ENCODE measurements around the gene CAMK1G. TPM values are rescaled to one million over a fixed set of nuclear protein-coding genes. Genes with fewer than 3 reads are reported as not detected.

The CAMK1G gene
- total RNA-seq, 4 donors from 2014 or later, result 0.21 to 4.9 TPM; not detected in 2

- no peaks in the 10 kb centered on the region for H3K9me3 ChIP-seq
- peaks cover 0 to 7% (median 6%) of the 10 kb centered on the region in 4 donors for H3K4me1 ChIP-seq
- no peak overlapping the region for H3K4me3 ChIP-seq
- H3K36me3 ChIP-seq, result no peaks in the 10 kb centered on the region
- H3K27me3 ChIP-seq, result no peaks in the 10 kb centered on the region
- WGBS, 2 donors, result 65 to 95% methylated on average over 5 of the region's 5 CpGs
- no peak for TF ChIP-seq POLR2A (IDR thresholded peaks at IDR 0.05)
- no peak for TF ChIP-seq EP300 (IDR thresholded peaks at IDR 0.05)
- TF ChIP-seq, protein P1, sequence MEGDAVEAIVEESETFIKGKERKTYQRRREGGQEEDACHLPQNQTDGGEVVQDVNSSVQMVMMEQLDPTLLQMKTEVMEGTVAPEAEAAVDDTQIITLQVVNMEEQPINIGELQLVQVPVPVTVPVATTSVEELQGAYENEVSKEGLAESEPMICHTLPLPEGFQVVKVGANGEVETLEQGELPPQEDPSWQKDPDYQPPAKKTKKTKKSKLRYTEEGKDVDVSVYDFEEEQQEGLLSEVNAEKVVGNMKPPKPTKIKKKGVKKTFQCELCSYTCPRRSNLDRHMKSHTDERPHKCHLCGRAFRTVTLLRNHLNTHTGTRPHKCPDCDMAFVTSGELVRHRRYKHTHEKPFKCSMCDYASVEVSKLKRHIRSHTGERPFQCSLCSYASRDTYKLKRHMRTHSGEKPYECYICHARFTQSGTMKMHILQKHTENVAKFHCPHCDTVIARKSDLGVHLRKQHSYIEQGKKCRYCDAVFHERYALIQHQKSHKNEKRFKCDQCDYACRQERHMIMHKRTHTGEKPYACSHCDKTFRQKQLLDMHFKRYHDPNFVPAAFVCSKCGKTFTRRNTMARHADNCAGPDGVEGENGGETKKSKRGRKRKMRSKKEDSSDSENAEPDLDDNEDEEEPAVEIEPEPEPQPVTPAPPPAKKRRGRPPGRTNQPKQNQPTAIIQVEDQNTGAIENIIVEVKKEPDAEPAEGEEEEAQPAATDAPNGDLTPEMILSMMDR (IDR thresholded peaks at IDR 0.05), result no peak
- no peak overlapping the region for H3K27ac ChIP-seq
- no peak for DNase-seq (ENCODE audit: low spot score in 2 of 2)
Measured at GRCh38 chr1:209657918-209658317, 74.4 kb downstream of the CAMK1G start.

DNA sequence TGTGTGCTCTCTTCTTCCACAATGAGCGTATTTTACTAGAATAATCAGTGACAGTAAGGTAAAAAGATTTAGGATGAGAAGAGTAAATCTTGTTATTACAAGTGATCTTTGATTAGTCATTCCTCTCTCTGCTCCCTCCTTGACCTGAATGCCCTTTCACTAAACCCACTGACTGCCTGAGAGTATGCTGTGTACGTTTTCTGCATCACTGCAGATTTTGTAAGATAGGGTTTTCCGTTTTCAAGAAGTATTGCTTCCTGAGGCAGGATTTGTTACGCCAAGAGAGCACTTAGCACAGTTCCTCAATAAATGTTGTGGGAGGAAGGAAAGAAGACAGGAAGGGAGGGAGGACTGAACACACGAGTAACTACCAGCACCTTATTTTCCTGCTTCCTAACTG is 76.4 kb downstream of the CAMK1G start:
- no peak overlapping the region for H3K27ac ChIP-seq
- H3K36me3 ChIP-seq, result no peaks in the 10 kb centered on the region
- DNase-seq (ENCODE audit: low spot score in 2 of 2), result no peak
- TF ChIP-seq POLR2A (IDR thresholded peaks at IDR 0.05) (no peak), EP300 (IDR thresholded peaks at IDR 0.05) (peak in 1 of 2 donors; percentile 35)
- TF ChIP-seq, protein P1 (IDR thresholded peaks at IDR 0.05), result no peak
- 42 to 53% methylated on average over 5 of the region's 5 CpGs for WGBS, 2 donors
- no peaks in the 10 kb centered on the region for H3K27me3 ChIP-seq
- H3K4me1 ChIP-seq, result no peaks in the 10 kb centered on the region
- no peak overlapping the region for H3K4me3 ChIP-seq
- H3K9me3 ChIP-seq, result no peaks in the 10 kb centered on the region

- TF ChIP-seq POLR2A (IDR thresholded peaks at IDR 0.05), result no peak
- TF ChIP-seq, protein P1 (IDR thresholded peaks at IDR 0.05), result no peak
- no peak for TF ChIP-seq EP300 (IDR thresholded peaks at IDR 0.05)
Measured at GRCh38 chr1:209661071-209661470, 77.6 kb downstream of the CAMK1G start.

GRCh38 chr1:209662879-209663327 is 79.4 kb downstream of the CAMK1G start:
- Histone ChIP-seq H3K4me1 (no peaks in the 10 kb centered on the region), H3K27ac (no peak overlapping the region), H3K9me3 (no peaks in the 10 kb centered on the region), H3K27me3 (no peaks in the 10 kb centered on the region), H3K36me3 (no peaks in the 10 kb centered on the region), H3K4me3 (no peak overlapping the region)
- no peak for DNase-seq (ENCODE audit: low spot score in 2 of 2)
- WGBS, 2 donors, result 89 to 92% methylated on average over 3 of the region's 3 CpGs
- TF ChIP-seq, protein P1 (IDR thresholded peaks at IDR 0.05), result no peak
- TF ChIP-seq POLR2A (IDR thresholded peaks at IDR 0.05), result no peak
- no peak for TF ChIP-seq EP300 (IDR thresholded peaks at IDR 0.05)

More at GRCh38 chr1:209661071-209661470, 77.6 kb downstream of the CAMK1G start:
- WGBS, 2 donors, result 56 to 60% methylated on average over 1 of the region's 1 CpG
- H3K27me3 ChIP-seq, result no peaks in the 10 kb centered on the region
- no peaks in the 10 kb centered on the region for H3K36me3 ChIP-seq
- no peak overlapping the region for H3K4me3 ChIP-seq
- DNase-seq (ENCODE audit: low spot score in 2 of 2), result no peak
- H3K4me1 ChIP-seq, result no peaks in the 10 kb centered on the region
- H3K27ac ChIP-seq, result no peak overlapping the region
- H3K9me3 ChIP-seq, result no peaks in the 10 kb centered on the region

Other genes with a start within 250 kb of the CAMK1G start
- gene LAMB3, start 68.7 kb downstream of the CAMK1G start, total RNA-seq, result 10 to 100 TPM in 1 of 4 donors, 1 to 10 TPM in 3; 2.5 to 22.8 (median 4.2) TPM
- gene G0S2, start 91.7 kb downstream of the CAMK1G start, total RNA-seq, result 1,000 to 10,000 TPM in 1 of 4 donors, 100 to 1,000 TPM in 2, 10 to 100 TPM in 1; 60.8 to 1,224 (median 333) TPM
- gene HSD11B1, start 121.1 kb downstream of the CAMK1G start, total RNA-seq, result 10 to 100 TPM in 3 of 4 donors, 1 to 10 TPM in 1; 7.1 to 92.2 (median 19.7) TPM
- 1 to 10 TPM in 3 of 4 donors, under 1 TPM in 1; 0.87 to 8.0 (median 2.3) TPM for gene TRAF3IP3, start 172.3 kb downstream of the CAMK1G start, total RNA-seq
- gene C1orf74, start 200.8 kb downstream of the CAMK1G start, total RNA-seq, result 1 to 10 TPM; 1.5 to 3.0 (median 2.2) TPM
- gene IRF6, start 222.4 kb downstream of the CAMK1G start, total RNA-seq, result 1 to 10 TPM in 3 of 4 donors, under 1 TPM in 1; 0.42 to 1.8 (median 1.4) TPM
- 1 to 10 TPM; 5.7 to 7.5 (median 6.8) TPM for gene UTP25, start 244.3 kb downstream of the CAMK1G start, total RNA-seq